ENCODE measurements around the gene XPR1.

DNA sequence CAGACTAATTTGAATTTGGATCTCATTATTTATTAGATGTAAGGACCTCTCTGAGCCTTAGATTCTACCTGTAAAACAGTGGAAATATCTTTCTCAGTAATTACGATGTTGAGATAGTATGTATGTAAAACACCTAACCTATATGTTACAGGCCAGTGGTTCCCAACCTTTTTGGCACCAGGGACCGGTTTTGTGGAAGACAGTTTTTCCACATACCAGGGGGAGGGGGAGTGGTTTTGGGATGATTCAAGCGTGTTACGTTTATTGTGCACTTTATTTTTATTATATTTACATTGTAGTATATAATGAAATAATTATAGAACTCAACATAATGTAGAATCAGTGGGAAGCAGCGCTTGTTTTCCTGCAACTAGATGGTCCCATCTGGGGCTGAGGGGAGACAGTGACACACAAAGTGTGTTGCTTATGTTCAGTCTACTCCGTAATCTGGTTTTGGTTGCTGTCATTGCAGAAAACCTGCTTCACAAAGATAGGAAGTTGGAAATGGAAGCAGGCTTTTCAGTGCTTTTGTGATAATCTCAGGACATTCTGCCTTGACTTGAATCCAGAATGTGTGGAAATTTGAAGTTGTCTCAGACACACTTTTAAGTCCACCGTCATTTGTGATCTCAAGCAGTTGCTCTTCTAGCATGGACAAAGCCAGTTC, 12.8 kb downstream of the XPR1 start:
- TF ChIP-seq, protein P1, sequence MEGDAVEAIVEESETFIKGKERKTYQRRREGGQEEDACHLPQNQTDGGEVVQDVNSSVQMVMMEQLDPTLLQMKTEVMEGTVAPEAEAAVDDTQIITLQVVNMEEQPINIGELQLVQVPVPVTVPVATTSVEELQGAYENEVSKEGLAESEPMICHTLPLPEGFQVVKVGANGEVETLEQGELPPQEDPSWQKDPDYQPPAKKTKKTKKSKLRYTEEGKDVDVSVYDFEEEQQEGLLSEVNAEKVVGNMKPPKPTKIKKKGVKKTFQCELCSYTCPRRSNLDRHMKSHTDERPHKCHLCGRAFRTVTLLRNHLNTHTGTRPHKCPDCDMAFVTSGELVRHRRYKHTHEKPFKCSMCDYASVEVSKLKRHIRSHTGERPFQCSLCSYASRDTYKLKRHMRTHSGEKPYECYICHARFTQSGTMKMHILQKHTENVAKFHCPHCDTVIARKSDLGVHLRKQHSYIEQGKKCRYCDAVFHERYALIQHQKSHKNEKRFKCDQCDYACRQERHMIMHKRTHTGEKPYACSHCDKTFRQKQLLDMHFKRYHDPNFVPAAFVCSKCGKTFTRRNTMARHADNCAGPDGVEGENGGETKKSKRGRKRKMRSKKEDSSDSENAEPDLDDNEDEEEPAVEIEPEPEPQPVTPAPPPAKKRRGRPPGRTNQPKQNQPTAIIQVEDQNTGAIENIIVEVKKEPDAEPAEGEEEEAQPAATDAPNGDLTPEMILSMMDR (IDR thresholded peaks at IDR 0.05), result no peak
- no peak for TF ChIP-seq POLR2A (IDR thresholded peaks at IDR 0.05)
